Natural killer cell (primary cell): ENCODE results near the gene CLIP3. TPM values are rescaled to one million over a fixed set of nuclear protein-coding genes. Genes with fewer than 3 reads are reported as not detected.

Experiments
- ATAC-seq, 3 donors: fragments of 150-1000 bp in 2 of 3; fragments of 200-7000 bp in 1 of 3; cut with Tn5 transposase; 1 replicate in 1 of 3; 2 replicates in 2 of 3; pipeline ENCODE4 v1.10.0; 2021; ENCODE audit warnings: mild to moderate bottlenecking in 2 of 3, moderate library complexity in 2 of 3
- DNase-seq, 2 donors: peaks; one replicate each; pipeline versions ENCODE4 v3.0.0 to v3.0.0-alpha.2; 2013 to 2021; ENCODE audit warnings: mixed read lengths in 1 of 2
- H3K27ac ChIP-seq: one replicate; pipeline ENCODE4 v1.5.1; 2013; ENCODE audit warnings: mild to moderate bottlenecking, low read length
- H3K27me3 ChIP-seq: one replicate; pipeline ENCODE4 v1.6.1; 2013; ENCODE audit warnings: low read length; ENCODE audit not compliant: control insufficient read depth, insufficient read depth
- H3K36me3 ChIP-seq: one replicate; pipeline ENCODE4 v1.6.1; 2013; ENCODE audit warnings: low read length; ENCODE audit not compliant: control insufficient read depth, insufficient read depth
- H3K4me1 ChIP-seq: one replicate; pipeline ENCODE4 v1.6.1; 2013; ENCODE audit warnings: low read length; ENCODE audit not compliant: control insufficient read depth, insufficient read depth
- H3K4me3 ChIP-seq: one replicate; pipeline ENCODE4 v1.5.1; 2013; ENCODE audit warnings: low read length
- H3K9me3 ChIP-seq: one replicate; pipeline ENCODE4 v1.6.1; 2013; ENCODE audit warnings: low read length; ENCODE audit not compliant: control insufficient read depth, insufficient read depth
- H3K27ac Mint-ChIP-seq, 2 donors: one replicate each; pipeline ENCODE4 v1.8.0; 2022; ENCODE audit warnings: mild to moderate bottlenecking in 2 of 2, mixed read lengths in 2 of 2, moderate library complexity in 1 of 2
- H3K27me3 Mint-ChIP-seq, 2 donors: one replicate each; pipeline ENCODE4 v1.8.0; 2022; ENCODE audit warnings: low read depth in 2 of 2, mixed read lengths in 2 of 2
- H3K36me3 Mint-ChIP-seq: one replicate; pipeline ENCODE4 v1.8.0; 2022; ENCODE audit warnings: mixed read lengths
- H3K4me1 Mint-ChIP-seq, 2 donors: one replicate each; pipeline ENCODE4 v1.8.0; 2022; ENCODE audit warnings: mixed read lengths in 2 of 2
- H3K4me3 Mint-ChIP-seq: one replicate; pipeline ENCODE4 v1.8.0; 2022; ENCODE audit warnings: mild to moderate bottlenecking, moderate library complexity, mixed read lengths
- H3K9me3 Mint-ChIP-seq, 2 donors: one replicate each; pipeline ENCODE4 v1.8.0; 2022; ENCODE audit warnings: mixed read lengths in 2 of 2
- CTCF ChIP-seq: fragments of 200-600 bp; IDR thresholded peaks from one replicate; pipeline ENCODE4 v1.8.0; 2022; ENCODE audit warnings: antibody characterized with exemption
- WGBS: methylation state at CpG from one replicate; pipeline ENCODE4 v1.1.7; 2013; ENCODE audit warnings: missing lambda C conversion rate; ENCODE audit not compliant: insufficient coverage; 5-methylcytosine and 5-hydroxymethylcytosine counted together
- intact Hi-C: fragments of 100-400 bp; cut with micrococcal nuclease; formaldehyde crosslinking; loops from one replicate; pipeline ENCODE4 v1.14.2; 2022
- total RNA-seq, 4 donors: library from RNA; stranded (reverse); fragments of 120-200 nt in 1 of 4; gene quantifications; one replicate each; pipeline versions ENCODE4 v1.2.3 to v1.2.4, GENCODE V29; 2013 to 2022

The CLIP3 gene
- total RNA-seq, 3 donors from 2014 or later (not counting 1 experiment from before 2014, with no cell fraction given) = 0.33 to 2.1 (median 1.3) TPM

DNA sequence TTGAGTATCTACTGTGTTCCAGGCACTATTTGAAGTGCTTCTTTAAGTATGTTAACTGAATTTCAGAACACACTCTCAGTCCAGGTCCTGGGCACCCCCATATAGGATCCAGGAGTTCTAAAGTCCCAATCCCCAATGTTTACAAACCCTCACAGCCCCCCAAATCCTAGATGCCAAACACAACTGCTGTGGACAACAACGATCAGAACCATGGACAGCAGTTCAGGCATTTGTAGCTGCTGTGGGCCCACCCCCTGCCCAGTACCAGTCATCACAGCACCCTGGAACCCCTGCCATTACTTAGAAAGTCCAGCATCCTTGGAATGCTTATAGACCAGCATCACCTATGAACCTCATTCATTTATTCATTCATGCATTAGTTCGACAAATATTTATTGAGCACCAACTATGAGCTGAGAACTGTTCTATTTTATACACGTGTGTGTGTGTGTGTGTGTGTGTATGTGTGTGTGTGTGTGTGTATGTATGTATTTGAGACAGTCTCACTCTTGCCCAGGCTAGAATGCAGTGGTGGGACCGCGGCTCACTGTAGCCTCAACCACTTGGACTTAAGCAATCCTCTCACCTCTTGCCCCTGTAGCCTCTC lies 57.0 kb downstream of the CLIP3 start:
- no peak for TF ChIP-seq CTCF
- Mint-ChIP-seq H3K27ac (no peak overlapping the region), H3K36me3 (no peaks in the 10 kb centered on the region), H3K4me1 (no peaks in the 10 kb centered on the region), H3K9me3 (no peaks in the 10 kb centered on the region), H3K4me3 (no peak overlapping the region), H3K27me3 (peaks cover 12 to 20% of the 10 kb centered on the region in 2 donors)
- no peak overlapping the region for H3K27ac ChIP-seq
- H3K4me1 ChIP-seq = no peaks in the 10 kb centered on the region
- H3K27me3 ChIP-seq = no peaks in the 10 kb centered on the region
- intact Hi-C loops = no loop called here
- no peaks in the 10 kb centered on the region for H3K9me3 ChIP-seq
- 36% methylated on average over 4 of the region's 5 CpGs for WGBS
- ATAC-seq = peak in 2 of 3 donors; percentile 46 to 63
- H3K4me3 ChIP-seq = no peak overlapping the region
- DNase-seq = peak in 1 of 2 donors; percentile 55
- H3K36me3 ChIP-seq = no peaks in the 10 kb centered on the region

- Mint-ChIP-seq H3K36me3 (no peaks in the 10 kb centered on the region), H3K27ac (no peak overlapping the region), H3K27me3 (peaks cover 11 to 18% of the 10 kb centered on the region in 2 donors), H3K4me3 (no peak overlapping the region), H3K4me1 (peaks cover 7% of the 10 kb centered on the region in 2 donors), H3K9me3 (no peaks in the 10 kb centered on the region)
- H3K4me3 ChIP-seq = no peak overlapping the region
- ATAC-seq (no peak), DNase-seq (no peak)
- H3K36me3 ChIP-seq = no peaks in the 10 kb centered on the region
- no peaks in the 10 kb centered on the region for H3K27me3 ChIP-seq
- H3K4me1 ChIP-seq = peaks cover 4% of the 10 kb centered on the region
- TF ChIP-seq CTCF = no peak
- intact Hi-C loops = no loop called here
- no peaks in the 10 kb centered on the region for H3K9me3 ChIP-seq
- H3K27ac ChIP-seq = no peak overlapping the region
- 41% methylated on average over 8 of the region's 8 CpGs for WGBS
Observed at GRCh38 chr19:35973487-35973886, 59.2 kb downstream of the CLIP3 start.

DNA sequence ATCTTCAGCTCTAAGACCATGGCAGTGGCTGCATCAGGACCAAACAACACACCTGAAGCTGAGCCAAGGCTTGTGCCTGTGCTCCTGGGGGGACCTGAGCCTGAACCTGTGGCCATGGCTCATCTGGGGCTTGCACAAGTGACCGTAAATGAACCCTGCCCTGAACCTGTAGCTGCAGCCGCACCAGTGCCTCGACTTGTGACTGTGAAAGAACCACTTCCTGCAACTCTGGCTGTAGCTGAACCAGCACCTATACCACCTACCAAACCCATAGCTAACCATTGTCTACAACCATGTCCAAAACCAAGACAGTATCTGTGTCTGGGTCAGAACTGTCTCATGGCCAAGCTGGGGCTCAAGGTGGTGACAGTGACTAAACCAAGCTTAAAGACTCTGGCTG lies 65.9 kb downstream of the CLIP3 start:
- peak overlapping the region; percentile 42 for H3K4me3 Mint-ChIP-seq
- Histone ChIP-seq H3K36me3 (no peaks in the 10 kb centered on the region), H3K27me3 (no peaks in the 10 kb centered on the region), H3K9me3 (no peaks in the 10 kb centered on the region), H3K4me3 (no peak overlapping the region), H3K27ac (no peak overlapping the region), H3K4me1 (peaks cover 28% of the 10 kb centered on the region)
- intact Hi-C loops = no loop called here
- no peaks in the 10 kb centered on the region for H3K36me3 Mint-ChIP-seq
- peaks cover 19 to 28% of the 10 kb centered on the region in 2 donors for H3K4me1 Mint-ChIP-seq
- WGBS = 31% methylated on average over 3 of the region's 3 CpGs
- peaks cover 0 to 3% of the 10 kb centered on the region in 2 donors for H3K27me3 Mint-ChIP-seq
- no peak overlapping the region for H3K27ac Mint-ChIP-seq
- TF ChIP-seq CTCF = no peak
- no peaks in the 10 kb centered on the region for H3K9me3 Mint-ChIP-seq
- ATAC-seq (peak; percentile 63 to 90 (median 81)), DNase-seq (peak in 1 of 2 donors; percentile 39)

Other genes with a start within 250 kb of the CLIP3 start
- not detected for gene PRODH2, start 220.0 kb downstream of the CLIP3 start, total RNA-seq
- under 1 TPM in 1 of 3 donors, not detected in 2; 0.93 TPM for gene NPHS1, start 180.4 kb downstream of the CLIP3 start, total RNA-seq
- gene KIRREL2, start 176.0 kb downstream of the CLIP3 start, total RNA-seq = under 1 TPM in 1 of 3 donors, not detected in 2; 0.27 TPM
- gene APLP1, start 164.3 kb downstream of the CLIP3 start, total RNA-seq = not detected
- 100 to 1,000 TPM in 2 of 3 donors, 10 to 100 TPM in 1; 90.1 to 220 (median 101) TPM for gene NFKBID, start 132.3 kb downstream of the CLIP3 start, total RNA-seq
- gene HCST, start 130.3 kb downstream of the CLIP3 start, total RNA-seq = 100 to 1,000 TPM; 281 to 307 (median 296) TPM
- 100 to 1,000 TPM; 439 to 494 (median 469) TPM for gene TYROBP, start 124.6 kb downstream of the CLIP3 start, total RNA-seq
- 1 to 10 TPM; 2.6 to 9.3 (median 3.2) TPM for gene LRFN3, start 96.5 kb downstream of the CLIP3 start, total RNA-seq
- gene SDHAF1, start 37.7 kb downstream of the CLIP3 start, total RNA-seq = 10 to 100 TPM in 2 of 3 donors, 1 to 10 TPM in 1; 9.2 to 12.1 (median 10.5) TPM
- gene SYNE4, start 24.1 kb downstream of the CLIP3 start, total RNA-seq = 1 to 10 TPM in 2 of 3 donors, under 1 TPM in 1; 0.41 to 2.6 (median 1.5) TPM
- 10 to 100 TPM; 39.0 to 57.3 (median 48.1) TPM for gene ALKBH6, start 18.7 kb downstream of the CLIP3 start, total RNA-seq
- 1 to 10 TPM; 1.8 to 3.2 (median 2.8) TPM for gene THAP8, start 21.4 kb upstream of the CLIP3 start, total RNA-seq
- gene WDR62, start 22.0 kb upstream of the CLIP3 start, total RNA-seq = 1 to 10 TPM; 3.9 to 5.9 (median 4.8) TPM
- not detected for gene OVOL3, start 78.3 kb upstream of the CLIP3 start, total RNA-seq
- gene POLR2I, start 82.0 kb upstream of the CLIP3 start, total RNA-seq = 10 to 100 TPM; 26.6 to 33.4 (median 31.8) TPM
- gene TBCB, start 82.6 kb upstream of the CLIP3 start, total RNA-seq = 100 to 1,000 TPM; 153 to 180 (median 175) TPM
- 100 to 1,000 TPM; 569 to 637 (median 578) TPM for gene CAPNS1, start 107.2 kb upstream of the CLIP3 start, total RNA-seq
- gene COX7A1, start 119.6 kb upstream of the CLIP3 start, total RNA-seq = not detected
- gene ZNF565, start 181.8 kb upstream of the CLIP3 start, total RNA-seq = 10 to 100 TPM in 2 of 3 donors, 1 to 10 TPM in 1; 7.7 to 19.1 (median 10.5) TPM
- gene ZNF146, start 182.2 kb upstream of the CLIP3 start, total RNA-seq = 10 to 100 TPM; 20.3 to 37.3 (median 21.5) TPM